ENCODE data around the gene SLCO4A1.

Gene SLCO4A1

DNA sequence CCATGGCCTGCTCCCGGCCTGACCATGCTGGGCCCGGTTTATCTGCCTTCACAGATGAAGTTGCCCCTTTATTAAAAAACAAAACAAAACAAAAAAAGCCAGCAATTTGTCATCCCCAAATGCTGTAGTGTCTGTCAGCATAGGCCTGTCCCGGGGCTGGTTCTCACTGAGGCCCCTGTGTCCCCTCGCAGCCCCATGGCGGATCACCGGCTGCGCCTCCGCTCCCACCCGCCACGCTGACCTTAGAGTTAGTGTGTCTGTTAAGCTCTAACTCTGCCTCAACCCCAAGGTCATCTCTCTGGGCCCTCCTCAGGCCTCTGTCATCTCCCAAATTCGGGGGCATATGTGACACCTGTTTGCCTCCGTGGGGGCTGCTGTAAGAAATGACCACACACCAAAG is 11.1 kb downstream of the SLCO4A1 start:
- TF ChIP-seq, protein P1, sequence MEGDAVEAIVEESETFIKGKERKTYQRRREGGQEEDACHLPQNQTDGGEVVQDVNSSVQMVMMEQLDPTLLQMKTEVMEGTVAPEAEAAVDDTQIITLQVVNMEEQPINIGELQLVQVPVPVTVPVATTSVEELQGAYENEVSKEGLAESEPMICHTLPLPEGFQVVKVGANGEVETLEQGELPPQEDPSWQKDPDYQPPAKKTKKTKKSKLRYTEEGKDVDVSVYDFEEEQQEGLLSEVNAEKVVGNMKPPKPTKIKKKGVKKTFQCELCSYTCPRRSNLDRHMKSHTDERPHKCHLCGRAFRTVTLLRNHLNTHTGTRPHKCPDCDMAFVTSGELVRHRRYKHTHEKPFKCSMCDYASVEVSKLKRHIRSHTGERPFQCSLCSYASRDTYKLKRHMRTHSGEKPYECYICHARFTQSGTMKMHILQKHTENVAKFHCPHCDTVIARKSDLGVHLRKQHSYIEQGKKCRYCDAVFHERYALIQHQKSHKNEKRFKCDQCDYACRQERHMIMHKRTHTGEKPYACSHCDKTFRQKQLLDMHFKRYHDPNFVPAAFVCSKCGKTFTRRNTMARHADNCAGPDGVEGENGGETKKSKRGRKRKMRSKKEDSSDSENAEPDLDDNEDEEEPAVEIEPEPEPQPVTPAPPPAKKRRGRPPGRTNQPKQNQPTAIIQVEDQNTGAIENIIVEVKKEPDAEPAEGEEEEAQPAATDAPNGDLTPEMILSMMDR (IDR thresholded peaks at IDR 0.05; ENCODE audit: low read depth, low read length, missing control alignments): no peak

DNA sequence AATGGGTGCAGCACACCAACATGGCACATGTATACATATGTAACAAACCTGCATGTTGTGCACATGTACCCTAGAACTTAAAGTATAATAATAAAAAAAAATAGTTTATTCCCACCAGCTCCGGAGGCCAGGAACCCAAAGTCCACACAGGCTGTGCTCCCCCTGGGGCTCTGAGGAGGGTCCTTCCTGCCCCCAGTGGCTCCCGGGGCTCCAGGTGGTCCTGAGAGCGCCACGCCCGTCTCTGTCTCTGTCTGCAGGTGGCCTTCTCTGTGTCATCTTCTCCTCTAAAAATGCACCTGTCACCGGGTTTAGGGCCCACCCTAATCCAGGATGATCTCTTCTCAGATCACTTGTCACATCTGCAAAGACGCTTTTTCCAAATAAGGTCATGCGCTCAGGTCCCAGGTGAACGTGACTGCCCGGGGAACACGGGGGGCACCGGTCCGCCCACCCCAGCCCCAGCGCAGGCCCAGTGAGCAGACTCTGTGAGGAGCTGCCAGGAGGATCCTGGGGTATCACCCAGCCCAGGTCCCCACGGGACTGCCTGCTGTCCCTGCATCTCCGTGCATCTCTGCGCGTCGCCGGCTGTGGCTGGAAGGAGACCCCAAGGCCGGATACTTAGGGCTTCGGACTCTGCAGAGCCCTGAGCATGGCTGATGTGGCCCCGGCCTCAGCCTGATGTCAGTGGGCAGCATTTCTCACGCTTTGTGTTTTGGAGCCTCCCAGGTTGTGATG is 11.8 kb downstream of the SLCO4A1 start:
- TF ChIP-seq, protein P1 (IDR thresholded peaks at IDR 0.05; ENCODE audit: low read depth, low read length, missing control alignments): no peak
- H3K4me3 ChIP-seq (replicated peaks; ENCODE audit: low read depth, low read length): no peak overlapping the region
- no peak for DNase-seq (ENCODE audit: extremely low read depth, low read depth)

More for the DNA sequence above, 11.1 kb downstream of the SLCO4A1 start:
- H3K4me3 ChIP-seq (replicated peaks; ENCODE audit: low read depth, low read length): no peak overlapping the region
- DNase-seq (ENCODE audit: extremely low read depth, low read depth): no peak

DNA sequence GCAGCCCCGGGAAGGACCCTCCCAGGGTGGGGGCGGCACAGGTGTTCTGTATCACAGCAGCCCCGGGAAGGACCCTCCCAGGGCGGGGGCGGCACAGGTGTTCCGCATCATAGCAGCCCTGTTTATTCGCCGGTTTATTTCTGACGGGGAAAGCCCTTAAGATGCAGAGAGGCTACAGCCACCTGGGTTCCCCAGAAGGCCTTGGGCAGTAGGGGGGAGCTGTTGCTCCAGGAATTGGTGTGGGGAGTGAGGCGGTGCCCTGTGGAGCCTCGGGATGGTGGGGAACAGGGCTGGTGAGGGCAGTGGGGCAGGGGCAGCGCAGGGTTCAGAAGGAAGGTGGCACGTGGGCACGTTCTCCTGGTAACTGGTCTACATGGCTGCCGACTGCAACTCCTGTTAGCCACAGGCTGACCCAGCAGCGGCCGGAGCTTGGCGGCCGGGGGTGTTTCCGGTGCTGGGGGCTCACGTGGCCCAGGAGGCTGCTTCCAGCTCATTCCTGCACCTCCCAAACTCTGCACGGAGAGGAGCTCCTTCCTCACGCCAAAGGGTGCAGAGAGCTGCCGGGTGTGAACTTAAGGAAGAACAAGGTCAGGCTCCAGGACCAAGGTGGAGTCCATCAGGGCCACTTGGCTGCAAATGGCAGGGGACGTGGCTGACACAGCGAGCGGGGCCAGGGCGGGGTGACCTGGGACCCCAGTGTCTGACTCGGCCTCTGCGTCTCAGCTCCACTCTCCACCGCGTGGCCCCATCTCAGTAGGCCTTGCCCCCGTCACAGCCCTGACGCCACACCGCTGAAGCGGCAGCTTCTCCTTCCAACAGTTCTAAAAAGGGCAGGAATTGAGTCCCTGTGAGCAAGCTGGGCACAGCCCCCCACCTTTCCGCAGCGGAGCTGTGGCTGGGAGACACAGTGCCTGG is 13.2 kb downstream of the SLCO4A1 start:
- DNase-seq (ENCODE audit: extremely low read depth, low read depth): no peak

DNA sequence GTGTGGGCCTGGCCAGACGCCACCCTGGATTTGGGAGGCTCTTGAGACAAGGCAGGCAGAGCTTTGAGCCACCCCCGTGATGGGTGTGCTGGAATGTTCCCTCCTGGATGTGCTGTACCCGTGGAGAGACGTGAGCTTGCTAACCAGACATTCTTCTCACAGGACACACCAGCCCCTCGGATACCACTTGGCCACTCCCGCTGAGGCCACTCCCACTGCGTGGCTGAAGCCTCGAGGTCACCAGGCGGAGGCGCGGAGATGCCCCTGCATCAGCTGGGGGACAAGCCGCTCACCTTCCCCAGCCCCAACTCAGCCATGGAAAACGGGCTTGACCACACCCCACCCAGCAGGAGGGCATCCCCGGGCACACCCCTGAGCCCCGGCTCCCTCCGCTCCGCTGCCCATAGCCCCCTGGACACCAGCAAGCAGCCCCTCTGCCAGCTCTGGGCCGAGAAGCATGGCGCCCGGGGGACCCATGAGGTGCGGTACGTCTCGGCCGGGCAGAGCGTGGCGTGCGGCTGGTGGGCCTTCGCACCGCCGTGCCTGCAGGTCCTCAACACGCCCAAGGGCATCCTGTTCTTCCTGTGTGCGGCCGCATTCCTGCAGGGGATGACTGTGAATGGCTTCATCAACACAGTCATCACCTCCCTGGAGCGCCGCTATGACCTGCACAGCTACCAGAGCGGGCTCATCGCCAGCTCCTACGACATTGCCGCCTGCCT is 14.1 kb downstream of the SLCO4A1 start:
- no peak for DNase-seq (ENCODE audit: extremely low read depth, low read depth)
- H3K4me3 ChIP-seq (replicated peaks; ENCODE audit: low read depth, low read length): no peak overlapping the region
- TF ChIP-seq, protein P1 (IDR thresholded peaks at IDR 0.05; ENCODE audit: low read depth, low read length, missing control alignments): no peak

More for the DNA sequence above, 13.2 kb downstream of the SLCO4A1 start:
- TF ChIP-seq, protein P1 (IDR thresholded peaks at IDR 0.05; ENCODE audit: low read depth, low read length, missing control alignments): no peak
- H3K4me3 ChIP-seq (replicated peaks; ENCODE audit: low read depth, low read length): no peak overlapping the region

DNA sequence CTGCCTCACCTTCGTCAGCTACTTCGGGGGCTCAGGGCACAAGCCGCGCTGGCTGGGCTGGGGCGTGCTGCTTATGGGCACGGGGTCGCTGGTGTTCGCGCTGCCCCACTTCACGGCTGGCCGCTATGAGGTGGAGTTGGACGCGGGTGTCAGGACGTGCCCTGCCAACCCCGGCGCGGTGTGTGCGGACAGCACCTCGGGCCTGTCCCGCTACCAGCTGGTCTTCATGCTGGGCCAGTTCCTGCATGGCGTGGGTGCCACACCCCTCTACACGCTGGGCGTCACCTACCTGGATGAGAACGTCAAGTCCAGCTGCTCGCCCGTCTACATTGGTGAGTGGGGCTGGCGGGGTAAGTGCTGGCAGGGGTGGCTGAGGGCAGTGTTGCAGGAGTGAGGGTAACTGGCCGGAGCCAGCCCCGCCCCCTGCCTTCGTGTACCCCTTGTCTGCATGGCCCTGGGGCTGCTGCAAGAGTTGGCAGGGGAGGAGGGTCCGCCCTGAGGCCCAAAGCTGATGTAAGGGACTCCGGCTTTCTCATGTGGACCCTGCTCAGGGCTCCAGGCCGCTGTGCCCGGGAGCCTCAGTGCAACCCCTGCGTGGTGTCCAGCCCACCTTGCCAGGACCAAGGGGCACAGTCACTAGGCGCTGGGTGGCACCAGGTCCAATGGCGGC is 14.8 kb downstream of the SLCO4A1 start:
- H3K4me3 ChIP-seq (replicated peaks; ENCODE audit: low read depth, low read length): no peak overlapping the region
- TF ChIP-seq, protein P1 (IDR thresholded peaks at IDR 0.05; ENCODE audit: low read depth, low read length, missing control alignments): no peak
- no peak for DNase-seq (ENCODE audit: extremely low read depth, low read depth)

DNA sequence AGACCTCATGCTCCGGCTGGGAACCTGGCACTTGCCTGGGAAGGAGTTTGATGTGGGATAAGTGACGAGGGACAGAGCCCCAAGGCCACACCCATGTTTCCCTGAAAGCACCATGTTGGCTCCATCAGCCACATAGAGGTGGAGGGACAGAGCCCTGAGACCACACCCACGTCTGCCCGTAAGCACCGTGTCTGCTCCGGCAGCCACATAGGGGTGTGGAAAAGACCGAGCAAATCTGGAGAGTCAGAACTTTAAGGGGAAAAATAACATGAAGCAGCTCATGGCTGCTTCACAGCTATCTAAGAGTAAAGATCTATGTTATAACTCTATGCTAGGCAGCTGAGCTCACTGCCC is 15.3 kb downstream of the SLCO4A1 start:
- no peak overlapping the region for H3K4me3 ChIP-seq (replicated peaks; ENCODE audit: low read depth, low read length)
- TF ChIP-seq, protein P1 (IDR thresholded peaks at IDR 0.05; ENCODE audit: low read depth, low read length, missing control alignments): no peak
- no peak for DNase-seq (ENCODE audit: extremely low read depth, low read depth)

All from HFF-Myc (cell line).